SH-SY5Y (cell line): ENCODE results near the gene MARCKS.

Experiments used
- GATA2 ChIP-seq: IDR thresholded peaks from 2 replicates; pipeline ENCODE4 v1.6.1; 2011; ENCODE audit warnings: mild to moderate bottlenecking, low read depth, low read length
- GATA3 ChIP-seq: IDR thresholded peaks from 2 replicates; pipeline ENCODE4 v1.6.1; 2011; ENCODE audit warnings: low read depth, mild to moderate bottlenecking, low read length, moderate library complexity

DNA sequence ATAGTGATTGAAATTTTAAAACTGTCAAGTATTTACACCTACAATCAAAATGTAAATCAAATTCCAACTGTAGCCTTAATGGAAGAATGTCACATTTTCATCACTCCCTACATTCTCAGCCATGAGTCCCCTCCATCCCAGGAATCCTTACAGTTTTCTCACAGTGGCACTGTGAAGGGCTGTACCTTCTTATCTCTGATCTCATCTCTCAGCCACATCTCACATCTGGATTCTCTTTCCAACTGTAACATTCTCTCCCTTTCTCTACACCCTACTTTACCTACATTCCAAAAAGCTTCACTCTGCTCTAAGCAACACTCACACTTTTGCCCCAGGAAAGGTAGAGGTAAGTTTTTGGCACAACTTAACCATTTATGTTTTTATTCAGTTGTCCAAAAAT lies 8.9 kb upstream of the MARCKS start:
- peak; percentile 78 for TF ChIP-seq GATA2
- peak; percentile 46; the same call in 1 of the 2 replicates for TF ChIP-seq GATA3
